ENCODE measurements around the gene GINS2.

GINS2 gene

DNA sequence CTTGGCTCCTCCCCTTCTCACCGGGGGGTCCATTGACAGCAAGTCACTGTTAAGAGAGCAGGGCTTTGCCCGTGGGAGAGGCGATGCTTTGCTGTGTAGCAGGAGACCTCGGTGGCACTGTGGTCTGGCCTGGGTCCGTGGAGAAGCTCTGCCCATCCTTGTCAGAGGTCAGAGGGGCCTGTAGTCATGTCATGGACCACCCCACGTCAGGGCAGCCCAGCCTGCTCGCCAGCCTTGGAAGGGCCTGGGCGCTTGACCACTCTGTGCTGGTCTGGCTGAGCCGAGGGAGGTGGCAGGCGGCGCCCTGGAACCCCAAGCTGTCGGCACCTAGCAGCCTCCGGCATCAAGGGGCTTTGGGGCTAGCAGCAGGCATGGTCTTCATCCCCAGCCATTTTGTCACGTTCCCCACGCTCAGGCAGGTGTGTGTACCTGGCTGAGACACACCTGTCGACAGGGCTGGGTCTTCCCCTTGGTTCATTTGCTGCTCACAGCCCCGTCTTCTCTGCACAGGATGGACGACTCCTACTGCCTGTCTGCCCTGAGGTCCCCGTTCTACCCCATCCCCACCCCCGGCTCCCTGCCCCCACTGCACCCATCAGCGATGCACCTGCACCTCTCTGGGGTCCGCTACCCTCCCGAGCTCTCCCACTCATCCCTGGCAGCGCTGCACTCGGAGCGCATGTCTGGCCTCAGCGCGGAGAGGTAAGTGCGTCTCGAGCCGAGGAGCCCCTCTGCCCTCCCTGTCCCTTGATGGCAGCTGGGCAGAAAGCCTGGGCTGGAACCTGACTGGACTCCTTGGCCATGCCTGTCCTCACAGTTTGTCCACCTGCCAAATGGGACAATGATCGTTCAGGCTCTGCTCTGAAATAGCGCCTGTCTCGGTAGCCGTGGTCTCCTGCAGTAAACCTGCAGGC, 33.3 kb downstream of the GINS2 start:
- no peak for DNase-seq (ENCODE audit: low read depth in 2 of 3, low spot score in 2 of 3)

DNA sequence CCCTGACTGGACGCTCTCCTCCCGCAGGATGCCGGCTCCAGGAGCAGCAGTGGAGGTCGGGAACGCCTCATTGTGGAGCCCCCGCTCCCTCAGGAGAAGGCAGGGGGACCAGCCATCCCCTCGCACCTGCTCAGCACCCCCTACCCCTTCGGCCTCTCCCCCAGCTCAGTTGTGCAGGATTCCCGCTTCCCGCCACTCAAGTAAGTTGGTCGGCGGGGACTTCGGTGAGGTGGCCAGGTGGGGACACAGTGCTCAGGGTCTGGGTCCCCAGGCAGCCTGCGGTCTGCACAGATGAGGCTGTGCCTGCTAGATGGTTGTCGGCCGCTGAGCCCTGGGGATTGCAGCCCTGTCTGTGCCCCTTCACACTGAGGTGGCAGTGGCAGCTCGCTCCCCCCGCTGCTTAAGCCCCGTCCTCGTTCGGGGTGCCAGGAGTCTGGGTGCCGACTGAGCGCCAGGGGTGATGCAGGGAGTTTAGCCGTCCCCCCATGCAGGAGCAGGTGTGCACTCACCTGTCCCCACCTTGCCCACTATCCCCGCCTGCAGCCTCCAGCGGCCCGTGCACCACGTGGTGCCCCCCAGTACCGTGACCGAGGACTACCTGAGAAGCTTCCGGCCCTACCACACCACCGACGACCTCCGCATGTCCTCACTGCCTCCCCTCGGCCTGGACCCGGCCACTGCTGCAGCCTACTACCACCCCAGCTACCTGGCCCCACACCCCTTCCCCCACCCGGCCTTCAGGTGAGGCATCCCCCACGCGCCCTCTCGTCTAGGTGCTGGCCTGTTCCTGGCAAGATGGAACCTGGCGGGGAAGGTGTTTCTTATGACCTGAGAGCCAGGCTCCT, 34.3 kb downstream of the GINS2 start:
- no peak for DNase-seq (ENCODE audit: low read depth in 2 of 3, low spot score in 2 of 3)

DNA sequence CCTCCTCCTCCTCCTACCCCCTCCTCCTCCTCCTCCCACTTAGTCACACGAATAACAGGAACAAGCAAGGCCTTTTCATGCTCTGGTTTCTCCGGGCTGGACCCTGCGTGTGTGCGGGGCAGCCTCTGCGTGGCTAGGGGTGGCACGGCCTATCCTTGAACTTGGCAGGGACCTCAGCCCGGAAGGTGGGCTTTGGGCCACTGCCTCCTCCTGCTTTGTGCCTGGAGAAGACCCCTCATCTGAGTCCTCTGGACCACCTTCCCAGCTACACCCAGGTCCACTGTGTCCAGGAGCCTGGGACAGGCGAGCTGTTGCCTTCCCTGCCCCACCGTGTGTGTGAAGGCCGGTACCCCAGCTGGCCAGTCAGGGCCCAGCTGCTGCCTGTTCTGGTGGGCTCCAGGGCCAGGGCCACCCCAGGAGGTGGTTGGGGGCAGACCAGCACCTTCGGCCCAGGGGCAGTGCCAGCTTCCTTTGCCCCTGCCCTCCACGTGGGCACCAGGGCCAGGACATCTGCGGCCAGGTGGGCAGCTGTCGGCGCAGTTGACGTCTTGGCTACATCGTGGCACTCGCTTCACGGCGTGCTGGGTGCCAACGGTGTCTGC, 35.4 kb downstream of the GINS2 start:
- DNase-seq (ENCODE audit: low read depth in 2 of 3, low spot score in 2 of 3) = no peak

DNA sequence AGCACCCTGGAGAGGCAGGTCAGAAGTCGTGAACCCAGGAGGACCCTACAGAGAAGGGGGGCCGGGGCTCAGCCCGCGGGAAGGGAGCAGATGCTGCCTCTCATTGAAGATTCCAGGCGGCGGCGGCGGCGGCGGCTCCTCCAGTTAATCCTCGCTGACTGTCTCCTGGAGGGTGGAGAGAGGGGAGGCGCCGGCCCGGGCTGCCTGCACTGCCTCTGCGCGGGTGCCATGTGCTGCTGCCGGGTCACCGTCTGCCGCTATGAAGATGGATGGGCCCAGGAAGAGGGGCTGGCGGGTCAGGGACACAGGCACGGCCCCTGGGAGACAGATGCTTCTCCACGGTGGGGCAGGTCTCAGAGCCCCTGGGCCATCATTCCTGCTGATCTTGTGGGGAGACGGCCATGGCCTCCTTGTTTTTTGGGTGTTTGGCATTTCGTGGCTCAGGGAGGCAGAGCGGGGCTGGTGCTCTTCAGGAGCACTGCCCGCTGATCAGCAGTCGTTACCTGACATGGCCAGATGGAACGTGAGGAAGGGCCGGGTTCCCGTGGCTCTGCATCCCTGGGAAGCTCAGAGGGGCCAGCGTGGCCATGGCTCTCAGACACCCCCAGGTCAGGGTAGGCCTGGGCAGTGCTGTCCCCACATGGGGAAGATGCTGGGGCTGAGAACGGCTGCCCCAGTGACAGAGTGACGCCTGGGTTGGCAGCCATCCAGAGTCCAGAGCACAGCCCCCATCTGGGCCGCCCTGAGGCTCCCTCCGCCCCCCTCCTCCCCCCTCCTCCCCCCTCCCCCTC, 36.1 kb downstream of the GINS2 start:
- DNase-seq (ENCODE audit: low read depth in 2 of 3, low spot score in 2 of 3) = no peak

DNA sequence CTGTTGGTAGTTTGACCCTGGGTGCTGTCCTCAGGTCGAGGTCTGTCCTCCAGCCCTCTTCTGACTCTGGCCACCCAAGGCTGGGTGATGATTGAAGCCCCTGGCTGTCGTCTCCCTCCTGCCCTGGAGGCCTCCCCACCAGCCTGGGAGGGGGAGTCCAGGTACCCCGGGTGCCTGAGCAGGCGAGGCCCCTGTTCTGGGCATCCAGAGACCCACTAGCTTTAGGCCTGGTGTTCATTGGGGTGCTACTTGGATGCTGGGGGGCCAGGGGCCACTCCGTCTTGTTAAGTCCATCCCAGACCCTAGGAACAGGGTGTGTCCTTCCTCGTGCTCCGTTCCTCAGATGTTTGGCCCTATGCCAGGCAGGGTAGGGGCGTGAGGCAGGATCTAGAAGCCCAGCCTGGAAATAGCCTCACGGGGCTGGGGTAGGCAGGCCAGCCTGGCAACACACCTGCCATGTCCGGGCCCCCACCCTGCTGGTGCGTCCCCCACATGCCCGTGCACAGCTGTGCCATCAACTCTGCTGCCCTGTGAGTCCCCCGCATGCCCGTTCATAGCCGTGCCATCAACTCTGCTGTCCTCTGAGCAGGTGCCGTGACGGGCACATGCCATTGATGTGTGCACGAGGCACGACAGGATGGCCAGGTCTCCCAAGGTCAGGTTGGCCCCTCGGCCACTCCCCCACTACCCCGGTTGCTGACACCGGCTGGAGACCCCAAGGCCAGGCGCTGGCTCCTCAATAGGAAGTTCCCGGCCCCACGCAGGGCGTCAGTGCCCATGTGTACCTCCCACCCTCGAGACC, 36.9 kb downstream of the GINS2 start:
- DNase-seq (ENCODE audit: low read depth in 2 of 3, low spot score in 2 of 3) = no peak

DNA sequence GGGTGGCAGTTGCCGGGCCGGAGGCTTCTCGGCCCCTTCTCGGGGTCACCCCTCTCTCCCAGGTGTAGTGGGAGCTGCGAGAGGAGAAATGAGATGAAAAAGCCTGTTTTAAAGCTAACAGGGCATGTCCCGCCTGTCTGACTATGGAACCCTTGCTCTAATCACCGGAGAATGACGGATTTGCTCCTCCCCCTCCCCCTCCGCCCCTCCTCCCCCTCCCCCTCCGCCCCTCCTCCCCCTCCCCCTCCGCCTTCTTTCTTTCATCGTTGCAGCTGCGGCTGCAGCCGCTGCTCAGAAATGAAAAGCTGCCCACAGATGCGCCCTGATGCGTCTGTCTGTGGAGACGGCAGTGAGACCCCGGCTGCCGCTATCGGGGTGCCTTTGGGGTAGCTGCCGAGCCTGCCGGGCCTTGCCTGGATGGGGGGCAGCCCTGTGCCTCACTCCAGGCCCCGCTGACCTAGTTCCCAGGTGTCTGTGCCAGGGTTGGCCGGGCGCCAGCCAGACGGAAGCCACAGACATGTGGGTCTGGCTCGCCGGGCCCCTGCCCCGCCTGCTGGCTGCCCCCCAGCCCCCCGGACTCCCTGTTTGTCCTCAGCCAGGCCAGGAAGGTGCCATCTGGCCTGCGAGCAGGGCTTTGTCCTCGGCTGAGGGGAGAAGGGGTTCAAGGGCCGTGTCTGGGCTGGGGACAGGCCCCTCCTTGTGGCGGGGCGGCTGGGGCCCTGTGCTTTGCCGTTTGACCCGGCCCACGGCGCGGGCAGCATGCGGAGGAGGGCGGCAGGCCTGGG, 37.7 kb downstream of the GINS2 start:
- no peak for DNase-seq (ENCODE audit: low read depth in 2 of 3, low spot score in 2 of 3)

DNA sequence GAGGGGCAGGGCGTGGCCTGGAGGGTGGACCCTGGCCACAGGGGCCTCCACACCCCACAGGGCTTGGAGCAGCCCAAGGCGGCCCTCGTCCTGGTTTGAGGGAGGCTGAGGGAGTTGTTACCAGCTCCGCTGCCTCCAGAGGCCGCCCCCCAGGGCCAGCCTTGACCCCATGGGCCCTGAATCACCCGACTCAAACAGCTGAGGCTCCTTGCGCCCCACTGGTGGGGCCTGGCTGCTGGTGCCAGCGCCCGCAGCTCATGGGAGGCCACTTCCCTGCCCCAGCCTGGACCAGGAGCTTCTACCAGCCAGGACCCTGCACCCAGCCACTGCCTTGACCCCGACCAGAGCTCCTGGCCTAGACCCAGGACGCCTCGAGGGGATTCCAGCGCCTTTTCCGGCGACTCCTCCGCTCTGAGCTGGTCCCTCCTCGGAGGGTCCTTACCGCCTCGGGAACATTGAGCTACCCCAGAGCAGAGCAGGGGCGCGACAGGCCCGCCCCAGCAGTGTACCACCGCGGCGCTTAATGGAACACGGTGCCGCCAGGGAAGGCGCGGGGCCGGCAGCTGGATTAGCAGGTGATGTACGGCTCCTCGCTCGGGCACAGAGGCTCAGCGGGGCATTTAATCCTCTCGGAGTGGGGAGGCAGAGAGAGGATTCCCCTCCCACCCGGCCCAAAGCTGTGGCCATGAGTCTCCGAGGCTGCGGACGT, 38.5 kb downstream of the GINS2 start:
- no peak for DNase-seq (ENCODE audit: low read depth in 2 of 3, low spot score in 2 of 3)

DNA sequence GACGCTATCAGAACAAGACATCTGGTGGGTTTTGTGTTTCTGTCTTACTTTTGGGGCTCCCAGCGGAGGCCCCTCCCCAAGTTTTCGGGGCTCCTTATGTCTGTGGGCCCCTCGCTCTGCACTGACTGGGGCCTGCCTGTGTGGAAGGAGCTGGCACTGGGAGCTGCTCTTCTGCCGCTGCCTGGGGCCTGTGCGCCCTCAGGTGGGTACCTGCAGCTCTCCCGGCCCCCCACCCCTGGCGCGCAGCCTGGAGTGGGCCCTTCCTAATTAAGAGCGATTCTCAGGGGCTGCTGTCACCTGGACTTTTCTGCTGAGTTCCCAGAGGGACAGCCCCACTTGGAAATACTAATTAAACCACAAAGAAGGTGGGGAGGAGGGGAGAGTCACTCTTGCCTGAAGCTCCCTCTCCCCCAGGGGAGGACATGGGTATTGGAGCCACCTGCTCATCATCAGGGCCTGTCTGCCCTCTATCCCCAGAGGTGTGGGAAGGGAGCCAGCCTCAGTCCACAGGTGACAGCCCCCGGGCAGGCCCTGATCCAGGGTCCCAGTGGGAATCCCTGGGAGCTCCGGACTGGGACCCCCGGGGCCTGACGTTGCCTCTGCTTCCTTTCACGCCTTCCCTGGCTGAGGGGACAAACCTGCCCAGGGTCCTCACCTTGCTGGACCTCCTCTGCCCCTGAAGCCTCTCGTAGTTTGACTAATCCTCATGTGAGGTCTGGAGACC, 39.2 kb downstream of the GINS2 start:
- no peak for DNase-seq (ENCODE audit: low read depth in 2 of 3, low spot score in 2 of 3)

DNA sequence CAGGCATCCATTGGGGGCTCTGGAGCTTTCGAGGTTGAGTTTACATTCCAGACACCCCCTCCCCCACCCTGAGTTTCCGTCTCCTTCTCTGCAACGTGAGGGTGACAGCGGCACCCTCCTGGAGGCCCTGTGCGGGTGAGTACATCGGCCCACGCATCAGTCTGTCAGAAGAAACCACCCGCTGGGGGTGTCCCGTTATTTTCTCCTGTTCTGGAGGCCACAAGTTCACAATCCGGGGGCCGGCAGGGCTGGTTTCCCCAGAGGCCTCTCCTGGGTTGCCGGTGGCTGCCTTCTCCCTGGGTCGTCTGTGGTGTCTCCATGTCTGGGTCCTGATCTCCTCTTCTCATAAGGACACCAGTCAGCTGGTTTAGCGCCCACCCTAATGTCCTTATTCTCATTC, 39.9 kb downstream of the GINS2 start:
- DNase-seq (ENCODE audit: low read depth in 2 of 3, low spot score in 2 of 3) = no peak

DNA sequence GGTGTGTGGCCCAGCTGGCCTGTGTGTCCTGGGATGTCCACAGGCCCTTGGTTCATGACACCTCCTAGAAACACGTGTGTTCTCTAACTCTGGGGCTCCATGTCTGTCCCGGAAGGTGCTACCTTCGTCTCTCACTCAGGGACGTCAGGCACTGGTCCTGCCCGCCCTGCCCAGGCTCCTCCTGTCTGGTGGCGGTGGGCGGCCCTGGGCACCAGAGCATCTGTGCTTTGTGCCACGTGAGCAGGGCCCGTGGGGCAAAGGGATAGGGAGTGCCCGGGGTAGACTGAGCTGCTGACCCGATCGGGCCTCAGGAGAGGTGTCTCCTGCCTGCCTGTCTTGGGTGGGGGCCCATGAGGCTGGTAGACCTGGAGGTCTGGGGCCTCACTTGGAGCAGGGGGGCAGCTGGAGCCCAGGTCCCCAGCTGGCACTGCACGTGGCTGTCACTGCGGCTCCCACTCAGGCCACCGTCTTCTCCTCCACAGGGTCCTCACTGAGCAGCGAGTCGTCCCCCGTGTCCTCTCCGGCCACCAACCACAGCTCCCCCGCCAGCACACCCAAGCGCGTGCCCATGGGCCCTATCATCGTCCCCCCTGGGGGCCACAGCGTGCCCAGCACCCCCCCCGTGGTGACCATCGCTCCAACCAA, 40.6 kb downstream of the GINS2 start:
- DNase-seq (ENCODE audit: low read depth in 2 of 3, low spot score in 2 of 3) = no peak

DNA sequence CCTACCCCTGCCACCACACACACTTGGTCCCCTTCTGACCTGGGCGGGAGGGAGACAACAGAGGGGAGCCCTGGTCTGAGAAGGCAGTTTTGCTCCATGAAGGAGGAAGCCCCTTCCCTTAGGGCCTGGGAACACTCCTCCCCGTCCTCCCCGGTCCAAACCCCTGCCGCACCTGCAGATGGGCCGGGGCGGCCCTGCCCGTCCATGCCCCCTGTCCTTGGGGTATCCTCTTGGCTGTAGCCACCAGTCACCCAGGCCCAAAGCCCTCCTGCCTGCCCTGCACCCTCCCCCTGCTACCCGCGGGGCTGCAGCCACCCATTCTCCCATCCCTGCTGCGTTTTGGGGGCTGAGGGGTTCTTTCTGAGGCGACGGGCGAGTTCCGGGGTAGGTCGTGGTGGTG, 41.8 kb downstream of the GINS2 start:
- DNase-seq (ENCODE audit: low read depth in 2 of 3, low spot score in 2 of 3) = no peak

DNA sequence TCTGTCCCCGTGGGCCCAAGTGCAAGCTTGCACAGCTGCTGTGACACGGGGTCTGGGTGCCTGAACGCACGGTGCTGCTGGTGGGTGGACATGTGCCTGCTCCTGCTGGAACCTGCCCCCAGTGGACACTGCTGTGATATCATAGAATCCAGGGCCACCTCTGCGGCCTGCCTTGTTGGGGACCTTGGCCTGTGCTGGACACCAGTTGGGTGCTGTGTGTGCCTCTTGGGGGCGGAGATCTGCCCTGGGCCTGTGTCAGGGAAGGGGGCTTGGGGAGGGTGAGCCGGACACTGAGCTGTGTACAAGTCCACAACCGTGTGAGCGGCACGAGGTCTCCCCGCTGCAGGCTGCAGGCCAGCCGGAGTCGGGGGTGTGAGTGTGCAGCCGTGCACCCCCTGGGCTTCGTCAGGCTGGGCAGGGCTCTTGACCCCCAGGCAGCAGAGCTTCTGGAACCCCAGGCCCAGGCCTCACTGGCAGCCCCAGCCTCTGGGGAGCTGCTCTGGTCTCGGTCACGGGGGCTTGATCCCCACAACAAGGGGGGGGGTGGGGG, 42.3 kb downstream of the GINS2 start:
- DNase-seq (ENCODE audit: low read depth in 2 of 3, low spot score in 2 of 3) = no peak

DNA sequence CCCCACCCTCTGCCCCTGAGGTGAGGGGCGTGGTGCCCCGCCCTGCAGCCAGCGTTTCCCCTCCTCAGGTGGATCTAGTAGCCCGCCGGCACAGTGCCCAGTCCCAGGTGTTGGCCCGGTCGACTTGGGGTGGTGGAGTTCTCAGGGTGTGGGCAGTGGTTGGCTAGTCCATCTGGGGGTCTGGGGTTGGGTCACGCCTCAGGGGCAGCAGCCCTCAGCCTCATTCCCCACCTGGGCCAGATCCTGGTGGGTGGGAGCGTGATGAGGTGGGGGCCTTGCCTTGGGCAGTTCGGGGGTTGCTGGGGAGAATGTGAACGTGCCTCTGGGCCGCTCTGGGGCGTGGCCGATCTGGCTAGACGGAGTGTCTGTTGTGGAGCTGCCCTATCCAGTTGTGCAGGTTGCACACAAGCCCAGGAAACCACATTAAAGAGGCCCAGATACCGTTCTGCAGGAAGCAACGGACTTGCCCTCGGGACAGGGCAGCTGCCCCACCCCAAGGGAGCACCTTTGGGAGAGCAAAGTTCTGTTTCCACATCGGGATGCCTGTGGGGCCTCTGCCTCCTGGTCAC, 43.6 kb downstream of the GINS2 start:
- DNase-seq (ENCODE audit: low read depth in 2 of 3, low spot score in 2 of 3) = no peak

DNA sequence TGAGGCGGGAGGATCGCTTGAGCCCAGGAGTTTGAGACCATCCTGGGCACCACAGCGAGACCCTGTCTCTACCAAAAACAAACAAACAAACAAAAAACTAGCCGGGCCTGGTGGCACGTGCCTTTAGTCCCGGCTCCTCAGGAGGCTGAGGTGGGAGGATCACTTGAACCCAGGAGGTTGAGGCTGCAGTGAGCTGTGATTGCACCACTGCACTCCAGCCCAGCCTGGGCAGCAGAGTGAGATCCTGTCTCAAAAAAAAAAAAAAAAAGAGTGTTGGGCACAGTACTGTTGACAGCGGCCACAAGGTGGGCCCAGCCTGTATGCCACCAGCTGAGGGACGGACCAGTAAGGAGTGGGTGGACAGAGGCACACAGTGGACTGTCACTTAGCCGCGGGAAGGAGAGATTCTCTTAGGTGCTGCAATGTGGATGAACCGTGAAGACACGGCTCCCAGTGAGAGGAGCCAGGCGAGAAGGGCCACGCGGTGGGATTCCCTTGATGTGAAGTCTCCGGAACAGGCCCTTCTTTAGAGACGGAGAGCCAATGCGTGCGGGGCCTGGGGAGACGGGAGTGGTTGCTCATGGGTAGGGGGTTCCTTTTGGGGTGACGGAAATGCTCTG, 44.6 kb downstream of the GINS2 start:
- DNase-seq (ENCODE audit: low read depth in 2 of 3, low spot score in 2 of 3) = no peak

DNA sequence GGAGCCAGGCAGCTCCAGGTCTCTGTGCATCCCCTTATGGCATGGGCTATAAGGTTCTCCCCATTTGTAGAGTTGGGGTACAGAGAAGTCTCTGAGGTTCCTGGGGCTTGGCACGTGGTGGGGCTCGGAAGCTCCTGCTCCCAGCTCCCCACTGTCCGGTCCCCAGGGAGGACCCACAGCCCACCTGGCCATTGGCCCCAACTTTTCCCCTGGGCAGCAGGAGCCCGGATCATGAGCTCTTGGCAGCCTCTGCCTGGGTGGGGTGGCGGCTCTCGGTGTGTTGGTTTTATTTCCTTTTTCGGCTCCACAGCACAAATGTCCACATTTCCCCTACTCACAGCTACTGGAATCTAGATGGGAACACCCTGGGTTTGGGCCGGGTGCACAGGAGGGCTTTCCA, 45.1 kb downstream of the GINS2 start:
- DNase-seq (ENCODE audit: low read depth in 2 of 3, low spot score in 2 of 3) = no peak

DNA sequence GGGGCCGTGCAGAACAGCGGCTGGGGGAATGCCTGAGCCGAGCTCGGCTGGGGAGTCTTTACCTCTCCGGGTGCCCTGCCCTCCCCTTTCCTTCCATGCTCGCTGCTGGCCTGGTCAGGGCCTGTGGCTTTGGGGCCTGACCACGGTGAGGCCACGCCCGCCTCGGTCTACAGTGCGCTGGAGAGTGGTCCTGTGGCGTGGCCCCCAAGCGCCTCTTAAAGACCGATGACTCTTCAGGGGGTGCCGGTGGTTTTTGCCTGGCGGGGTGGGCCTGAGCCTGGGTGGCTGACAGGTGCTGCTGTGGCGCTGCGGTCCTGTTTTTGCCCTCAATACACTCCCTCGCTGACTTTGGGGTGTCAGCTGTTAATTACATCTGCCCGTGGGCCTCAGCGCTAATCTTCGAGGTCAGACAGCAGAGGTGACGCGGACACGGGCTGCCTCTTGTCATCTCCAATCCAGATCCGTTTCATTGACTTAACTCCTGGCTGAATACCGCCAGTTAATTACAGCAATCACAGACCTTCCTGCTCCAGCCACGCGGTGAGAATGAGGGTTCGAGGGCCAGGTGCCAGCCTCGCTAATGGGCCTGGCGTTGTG, 45.9 kb downstream of the GINS2 start:
- DNase-seq (ENCODE audit: low read depth in 2 of 3, low spot score in 2 of 3) = no peak

Measured in activated CD8-positive, alpha-beta memory T cell treated with anti-CD3 and anti-CD28 coated beads for 48 hours (primary cell).